ENCODE measurements around the gene CD151.

The CD151 gene

DNA sequence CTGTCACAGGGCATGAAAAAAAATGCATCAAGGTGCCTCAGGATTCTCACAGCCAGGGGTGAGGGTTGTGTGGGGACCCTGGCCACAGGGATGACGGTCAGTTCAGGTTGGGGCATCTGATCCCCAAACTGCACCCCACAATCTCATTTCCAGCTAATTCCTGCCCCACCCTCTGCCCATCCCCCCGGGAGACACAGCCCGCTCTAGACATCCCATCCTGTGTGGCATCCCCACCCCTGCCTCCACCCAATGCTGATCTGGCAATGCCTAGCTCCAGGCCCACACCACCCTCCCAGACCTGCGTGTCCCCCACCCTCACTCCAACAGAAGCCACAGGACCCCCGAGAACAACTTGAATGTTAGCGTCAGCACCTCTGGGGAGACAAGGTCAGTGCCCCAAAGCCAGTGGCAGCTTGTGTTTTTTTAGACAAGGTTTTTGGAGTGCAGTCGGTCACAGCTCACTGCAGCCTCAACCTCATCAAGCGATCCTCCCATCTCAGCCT is 35.2 kb downstream of the CD151 start:
- TF ChIP-seq, protein P1, sequence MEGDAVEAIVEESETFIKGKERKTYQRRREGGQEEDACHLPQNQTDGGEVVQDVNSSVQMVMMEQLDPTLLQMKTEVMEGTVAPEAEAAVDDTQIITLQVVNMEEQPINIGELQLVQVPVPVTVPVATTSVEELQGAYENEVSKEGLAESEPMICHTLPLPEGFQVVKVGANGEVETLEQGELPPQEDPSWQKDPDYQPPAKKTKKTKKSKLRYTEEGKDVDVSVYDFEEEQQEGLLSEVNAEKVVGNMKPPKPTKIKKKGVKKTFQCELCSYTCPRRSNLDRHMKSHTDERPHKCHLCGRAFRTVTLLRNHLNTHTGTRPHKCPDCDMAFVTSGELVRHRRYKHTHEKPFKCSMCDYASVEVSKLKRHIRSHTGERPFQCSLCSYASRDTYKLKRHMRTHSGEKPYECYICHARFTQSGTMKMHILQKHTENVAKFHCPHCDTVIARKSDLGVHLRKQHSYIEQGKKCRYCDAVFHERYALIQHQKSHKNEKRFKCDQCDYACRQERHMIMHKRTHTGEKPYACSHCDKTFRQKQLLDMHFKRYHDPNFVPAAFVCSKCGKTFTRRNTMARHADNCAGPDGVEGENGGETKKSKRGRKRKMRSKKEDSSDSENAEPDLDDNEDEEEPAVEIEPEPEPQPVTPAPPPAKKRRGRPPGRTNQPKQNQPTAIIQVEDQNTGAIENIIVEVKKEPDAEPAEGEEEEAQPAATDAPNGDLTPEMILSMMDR (IDR thresholded peaks at IDR 0.05; ENCODE audit: borderline replicate concordance, insufficient read depth, low read depth, low read length), result no peak
- H3K4me3 ChIP-seq (ENCODE audit: low read depth, low read length), result no peak overlapping the region

GRCh38 chr11:868394-868793 is 35.6 kb downstream of the CD151 start:
- no peak overlapping the region for H3K4me3 ChIP-seq (ENCODE audit: low read depth, low read length)

DNA sequence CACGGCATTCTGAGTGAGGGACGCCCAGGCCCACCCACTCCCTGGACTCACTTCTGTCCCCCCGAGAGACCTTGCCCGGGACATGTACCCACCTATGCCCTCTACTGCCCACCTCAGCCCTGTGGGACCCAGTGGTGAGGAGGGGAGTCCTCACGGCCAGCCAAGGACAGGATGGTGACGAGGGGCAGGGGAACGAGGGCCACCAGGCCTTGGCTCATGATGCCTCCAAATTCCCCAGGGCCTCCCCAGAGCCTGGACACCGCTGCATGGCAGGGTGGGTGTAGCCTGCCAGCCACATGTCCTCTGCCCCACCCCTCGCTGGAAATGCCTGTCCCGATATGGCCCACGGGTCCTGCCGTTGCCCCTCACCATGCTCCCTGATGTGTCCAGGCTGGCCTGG is 36.0 kb downstream of the CD151 start:
- no peak overlapping the region for H3K4me3 ChIP-seq (ENCODE audit: low read depth, low read length)
- TF ChIP-seq, protein P1 (IDR thresholded peaks at IDR 0.05; ENCODE audit: borderline replicate concordance, insufficient read depth, low read depth, low read length), result no peak

More at GRCh38 chr11:868394-868793, 35.6 kb downstream of the CD151 start:
- TF ChIP-seq, protein P1 (IDR thresholded peaks at IDR 0.05; ENCODE audit: borderline replicate concordance, insufficient read depth, low read depth, low read length), result no peak

GRCh38 chr11:869399-870126 is 36.8 kb downstream of the CD151 start:
- TF ChIP-seq, protein P1 (IDR thresholded peaks at IDR 0.05; ENCODE audit: borderline replicate concordance, insufficient read depth, low read depth, low read length), result no peak

GRCh38 chr11:870127-870413 is 37.3 kb downstream of the CD151 start:
- H3K4me3 ChIP-seq (ENCODE audit: low read depth, low read length), result no peak overlapping the region
- TF ChIP-seq, protein P1 (IDR thresholded peaks at IDR 0.05; ENCODE audit: borderline replicate concordance, insufficient read depth, low read depth, low read length), result no peak

More at GRCh38 chr11:869399-870126, 36.8 kb downstream of the CD151 start:
- H3K4me3 ChIP-seq (ENCODE audit: low read depth, low read length), result no peak overlapping the region

GRCh38 chr11:870418-870817 is 37.7 kb downstream of the CD151 start:
- H3K4me3 ChIP-seq (ENCODE audit: low read depth, low read length), result no peak overlapping the region
- TF ChIP-seq, protein P1 (IDR thresholded peaks at IDR 0.05; ENCODE audit: borderline replicate concordance, insufficient read depth, low read depth, low read length), result no peak

GRCh38 chr11:871472-871871 is 38.7 kb downstream of the CD151 start:
- no peak overlapping the region for H3K4me3 ChIP-seq (ENCODE audit: low read depth, low read length)
- TF ChIP-seq, protein P1 (IDR thresholded peaks at IDR 0.05; ENCODE audit: borderline replicate concordance, insufficient read depth, low read depth, low read length), result no peak

Data from GM12875 (cell line).